Measurements from ENCODE around the gene PIAS1.
A peak's percentile ranks its signal among the peaks of the same experiment; 100 is the strongest.
"Not testable (repeated sequence)": the region's sequence is repeated elsewhere in the genome, so short reads cannot be mapped to it uniquely, and the experiment has no call there.

Gene PIAS1

DNA sequence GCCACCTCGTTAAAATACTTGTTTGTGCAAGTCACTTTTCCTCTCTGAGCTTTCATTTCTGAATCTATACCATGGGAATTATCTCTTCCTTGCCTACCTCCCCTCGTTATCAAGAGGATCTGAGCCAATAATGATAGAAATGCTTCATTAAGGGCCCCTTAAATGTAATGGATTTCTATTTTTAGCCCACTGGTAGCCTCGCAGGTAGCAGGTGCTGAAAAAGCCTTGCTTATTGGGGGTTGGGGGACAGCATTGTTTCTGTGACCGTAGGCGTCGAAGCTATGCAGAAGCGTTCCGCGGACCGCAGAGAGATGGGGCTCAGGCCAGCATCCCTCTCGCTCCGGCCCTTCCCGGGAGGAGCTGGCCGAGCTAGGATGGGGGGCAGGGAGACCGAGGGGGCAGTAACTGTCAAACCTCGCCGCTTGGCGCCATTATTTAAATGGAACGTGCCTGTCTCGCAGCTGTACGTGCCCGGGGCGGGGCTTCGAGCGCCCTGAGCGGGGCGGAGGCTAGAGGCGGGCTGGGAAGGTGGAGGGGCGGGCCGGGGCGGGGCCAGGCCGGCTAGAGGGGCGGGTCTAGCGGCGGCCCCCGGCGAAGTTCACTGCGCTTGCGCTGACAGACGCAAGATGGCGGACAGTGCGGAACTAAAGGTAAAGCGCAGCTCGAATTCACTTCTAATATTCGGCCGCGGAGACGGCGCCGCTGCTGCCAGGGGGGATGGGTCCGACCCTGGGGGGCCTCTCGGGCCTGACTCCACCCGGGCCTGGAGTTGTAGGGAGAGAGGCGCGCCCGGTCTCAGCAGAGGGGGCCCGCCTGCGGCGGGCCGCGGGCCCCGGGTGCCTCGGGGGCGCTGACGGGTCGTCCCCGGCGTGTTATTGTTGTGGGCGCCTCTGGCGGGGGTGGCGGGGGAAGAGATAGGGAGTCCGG is at the start of gene PIAS1:
PIAS1 (plus strand) TSS at position 615 of the 927 bp plus-strand sequence; CDS start at position 627, 12 bp downstream.
- DNase-seq (ENCODE audit: low read depth in 3 of 3), result peak; percentile 87 to 93 (median 89)

DNA sequence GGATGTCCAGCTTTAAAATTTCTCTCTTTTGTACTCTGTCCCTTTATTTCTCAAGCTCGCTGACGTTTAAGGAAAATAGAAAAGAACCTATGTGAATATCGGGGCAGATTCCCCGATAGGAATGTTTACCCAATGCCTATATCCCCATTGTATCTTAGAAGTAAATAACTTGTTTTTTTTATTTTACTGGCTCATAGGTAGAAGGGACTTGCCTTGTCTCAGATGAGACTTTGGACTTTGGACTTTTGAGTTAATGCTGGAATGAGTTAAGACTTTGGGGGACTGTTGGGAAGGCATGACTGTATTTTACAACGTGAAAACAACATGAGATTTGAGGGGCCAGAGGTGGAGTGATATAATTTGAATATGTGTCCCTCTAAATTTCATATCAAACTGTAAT is 46.5 kb upstream of the PIAS1 start:
- DNase-seq (ENCODE audit: low read depth in 3 of 3), result not testable (repeated sequence)

DNA sequence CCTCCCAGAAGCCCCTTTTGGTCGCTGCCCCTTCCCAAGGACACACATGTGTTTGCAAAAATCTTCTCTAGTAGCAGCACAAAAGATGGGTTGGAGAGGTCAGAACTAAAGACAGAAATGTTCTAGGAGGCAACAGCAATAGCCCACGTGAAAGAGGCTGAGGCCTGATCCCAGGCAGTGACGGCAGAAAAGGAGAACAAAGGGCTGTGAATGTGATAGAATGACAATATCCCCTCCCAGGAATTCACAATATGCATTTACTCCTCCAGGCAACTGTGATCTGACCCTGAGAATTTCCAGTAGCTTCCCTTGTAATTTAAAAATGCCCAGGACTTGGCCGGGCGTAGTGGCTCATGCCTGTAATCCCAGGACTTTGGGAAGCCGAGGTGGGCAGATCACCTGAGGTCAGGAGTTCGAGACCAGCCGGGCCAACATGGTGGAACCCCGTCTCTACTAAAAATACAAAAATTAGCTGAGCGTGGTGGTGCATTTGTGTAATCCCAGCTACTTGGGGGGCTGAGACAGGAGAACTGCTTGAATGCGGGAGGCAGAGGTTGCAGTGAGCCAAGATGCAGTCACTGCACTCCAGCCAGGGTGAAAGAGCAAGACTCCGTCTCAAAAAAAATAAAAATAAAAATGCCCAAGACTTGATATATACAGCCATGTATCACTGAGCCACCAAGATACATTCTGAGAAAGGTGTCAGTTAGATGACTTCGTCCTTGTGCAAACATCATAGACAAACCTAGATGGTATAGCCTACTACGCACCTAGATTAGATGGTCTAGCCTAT is 43.6 kb upstream of the PIAS1 start:
- no peak for DNase-seq (ENCODE audit: low read depth in 3 of 3)

DNA sequence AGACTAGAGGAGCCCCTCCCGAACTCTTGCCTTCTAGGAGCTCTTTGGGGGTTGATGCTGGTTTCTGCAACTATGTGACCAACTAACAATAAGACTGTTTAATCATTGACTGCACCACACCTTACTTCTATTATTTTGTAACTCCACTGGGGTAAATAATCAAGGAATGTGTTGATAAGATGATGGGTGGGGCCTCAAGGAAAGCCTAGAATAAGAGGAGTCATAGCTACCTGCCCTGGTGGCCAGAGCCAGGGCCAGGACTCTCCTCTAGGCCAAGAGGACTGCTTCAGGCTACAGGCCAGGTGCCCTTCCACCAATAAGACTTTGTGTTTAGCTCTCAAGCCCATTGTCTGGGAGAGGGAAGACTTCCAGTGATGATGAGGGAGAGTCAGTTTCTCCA is 41.2 kb upstream of the PIAS1 start:
- no peak for DNase-seq (ENCODE audit: low read depth in 3 of 3)

DNA sequence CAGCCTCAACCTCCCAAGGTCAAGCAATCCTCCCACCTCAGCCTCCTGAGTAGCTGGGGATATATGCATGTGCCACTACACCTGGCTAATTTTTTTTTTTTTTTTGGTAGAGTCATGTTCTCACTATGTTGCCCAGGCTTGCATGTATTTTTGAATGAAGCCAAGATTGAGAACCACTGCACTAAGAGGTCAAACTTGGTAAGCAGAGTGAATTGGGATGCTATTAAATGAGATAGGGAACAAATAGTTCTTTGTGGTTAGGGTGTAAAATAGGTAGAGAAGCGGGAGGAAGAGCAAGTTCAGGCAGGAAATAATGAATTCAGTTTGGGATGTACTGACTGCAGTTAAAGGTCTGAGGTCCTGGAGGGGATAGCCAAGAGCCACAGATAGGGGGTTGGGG is 39.9 kb upstream of the PIAS1 start:
- DNase-seq (ENCODE audit: low read depth in 3 of 3), result no peak

DNA sequence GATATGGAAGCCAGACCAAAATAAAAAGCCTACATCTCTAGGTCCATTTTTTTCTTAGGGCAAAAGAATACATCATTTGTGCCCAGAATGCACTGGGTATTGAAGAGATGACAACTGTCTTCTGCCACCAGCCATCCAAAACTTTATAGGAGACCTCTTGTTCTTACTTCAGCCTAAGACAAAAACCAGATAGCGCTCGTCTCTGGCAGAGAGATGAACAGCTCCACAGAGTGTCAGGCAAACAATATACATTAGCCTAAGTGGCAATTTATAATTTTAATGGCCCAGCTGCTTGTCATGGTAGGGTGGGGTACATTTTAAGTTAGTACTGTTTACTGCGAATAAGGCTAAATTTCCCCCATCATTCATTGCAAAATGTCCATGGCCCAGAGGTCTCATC is 38.9 kb upstream of the PIAS1 start:
- no peak for DNase-seq (ENCODE audit: low read depth in 3 of 3)

DNA sequence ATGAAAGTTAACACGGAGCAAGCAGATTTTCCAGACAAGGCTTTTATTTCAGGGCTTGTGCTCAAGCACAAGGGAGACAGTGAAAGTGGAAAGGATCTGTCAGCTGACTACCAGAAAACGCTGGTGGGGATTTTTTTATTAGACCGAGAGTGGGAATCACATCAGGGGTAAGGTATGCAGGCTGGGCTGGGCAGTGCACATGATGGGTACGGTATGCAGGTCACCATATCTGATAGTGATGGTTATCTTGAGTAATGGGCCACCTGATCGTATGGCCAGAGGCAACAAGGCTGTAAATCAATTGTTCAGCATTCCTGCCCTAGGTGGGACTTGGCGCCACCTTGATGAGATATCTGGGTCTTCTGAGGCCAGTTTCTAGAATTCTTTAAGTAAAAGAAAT is 36.9 kb upstream of the PIAS1 start:
- no peak for DNase-seq (ENCODE audit: low read depth in 3 of 3)

DNA sequence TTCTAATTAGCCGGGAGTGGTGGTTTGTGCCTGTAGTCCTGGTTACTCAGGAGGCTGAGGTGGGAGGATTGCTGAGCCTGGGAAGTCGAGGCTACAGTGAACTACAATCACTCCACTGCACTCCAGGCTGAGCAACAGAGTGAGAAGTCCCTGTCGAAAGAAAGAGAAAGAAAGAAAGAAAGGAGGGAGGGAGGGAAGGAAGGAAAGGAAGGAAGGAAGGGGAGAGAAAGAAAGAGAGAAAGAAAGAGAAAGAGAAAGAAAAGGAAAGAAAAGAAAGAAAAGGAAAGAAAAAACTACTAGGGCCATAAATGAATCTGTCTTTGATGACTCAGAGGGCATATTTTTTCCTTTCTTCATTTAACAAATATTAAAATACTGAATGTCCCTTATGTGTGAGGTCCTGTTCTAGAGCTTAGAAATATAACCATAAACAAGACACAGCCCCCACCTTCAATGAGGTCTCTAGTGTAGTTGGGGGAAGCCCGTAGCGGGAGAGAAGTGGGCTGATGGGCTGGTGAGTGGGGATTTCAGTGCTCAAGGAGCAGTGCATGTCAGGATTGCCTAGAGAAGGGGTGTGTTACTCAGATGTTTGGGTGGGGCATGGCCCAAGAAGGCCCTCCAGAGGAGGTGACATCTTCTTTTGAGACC is 35.2 kb upstream of the PIAS1 start:
- DNase-seq (ENCODE audit: low read depth in 3 of 3), result no peak

DNA sequence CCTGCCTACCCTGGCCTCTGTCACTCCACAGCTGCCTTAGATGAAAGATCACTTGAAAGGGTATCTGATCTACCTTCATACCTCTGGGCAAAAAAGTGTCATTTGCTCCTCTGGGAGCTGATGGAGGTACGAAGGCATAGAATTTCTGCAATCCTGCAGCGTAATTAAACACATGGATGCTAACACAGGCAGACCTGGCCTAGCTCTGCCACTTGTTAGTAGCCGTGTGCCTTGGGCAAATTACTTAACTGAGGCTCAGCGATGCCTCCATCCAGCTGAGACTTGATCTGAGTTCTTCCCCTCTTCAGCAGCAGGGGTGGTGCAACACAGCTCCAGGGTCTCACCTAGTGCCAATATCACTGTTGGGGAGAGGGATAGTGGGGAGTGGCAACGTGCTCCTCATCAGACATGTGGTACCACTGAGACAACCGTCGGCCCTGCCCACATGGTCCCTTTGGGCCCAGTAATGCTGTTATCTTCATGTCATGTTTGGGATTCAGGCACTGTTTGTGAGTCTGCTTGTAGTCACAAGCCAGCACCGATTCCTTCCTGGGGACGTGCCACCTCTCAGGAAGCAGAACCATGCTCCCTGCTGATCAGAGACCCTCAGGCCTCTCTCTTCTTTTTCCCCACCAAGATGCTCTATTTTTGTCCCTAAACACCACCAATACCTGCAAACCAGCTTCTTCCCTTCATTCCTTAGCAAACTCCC is 34.1 kb upstream of the PIAS1 start:
- DNase-seq (ENCODE audit: low read depth in 3 of 3), result no peak

DNA sequence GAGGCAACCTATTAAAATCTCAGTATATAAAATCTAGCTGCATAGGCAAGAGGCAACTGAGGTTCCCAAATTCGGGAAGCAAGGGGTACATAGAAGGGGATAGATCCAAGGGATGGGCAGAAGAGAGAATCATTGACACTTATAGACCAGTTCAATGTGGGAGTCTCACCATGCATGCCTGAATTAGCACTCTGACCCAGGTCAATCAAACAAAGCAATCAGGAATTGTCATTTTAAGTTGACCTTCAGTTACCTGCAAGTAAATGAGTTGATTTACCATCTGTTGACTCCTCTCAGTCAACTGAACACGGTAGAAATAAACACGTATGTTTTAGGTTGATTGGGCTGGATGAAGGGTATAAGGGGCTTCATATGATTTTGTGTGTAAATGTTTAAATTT is 33.4 kb upstream of the PIAS1 start:
- DNase-seq (ENCODE audit: low read depth in 3 of 3), result no peak

DNA sequence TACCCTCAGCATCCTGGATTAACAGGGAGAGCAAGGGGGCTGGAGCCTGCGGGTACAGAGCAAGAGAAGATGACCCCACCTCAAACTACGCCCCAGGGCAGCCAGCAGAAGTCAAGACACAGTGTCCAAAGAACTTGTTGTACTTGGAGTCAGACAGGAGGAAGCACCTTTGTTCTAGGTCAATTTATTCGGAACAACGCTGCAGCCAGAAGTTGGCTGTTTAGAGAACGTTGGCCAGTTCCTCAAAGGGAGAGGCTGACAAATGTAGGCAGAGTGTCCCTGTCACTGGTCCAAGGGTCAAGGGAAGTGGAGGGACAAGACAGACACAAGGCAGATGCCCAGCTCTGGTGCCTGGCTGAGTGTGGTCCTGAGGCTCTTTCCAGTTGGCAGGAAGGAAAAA is 32.1 kb upstream of the PIAS1 start:
- DNase-seq (ENCODE audit: low read depth in 3 of 3), result no peak

DNA sequence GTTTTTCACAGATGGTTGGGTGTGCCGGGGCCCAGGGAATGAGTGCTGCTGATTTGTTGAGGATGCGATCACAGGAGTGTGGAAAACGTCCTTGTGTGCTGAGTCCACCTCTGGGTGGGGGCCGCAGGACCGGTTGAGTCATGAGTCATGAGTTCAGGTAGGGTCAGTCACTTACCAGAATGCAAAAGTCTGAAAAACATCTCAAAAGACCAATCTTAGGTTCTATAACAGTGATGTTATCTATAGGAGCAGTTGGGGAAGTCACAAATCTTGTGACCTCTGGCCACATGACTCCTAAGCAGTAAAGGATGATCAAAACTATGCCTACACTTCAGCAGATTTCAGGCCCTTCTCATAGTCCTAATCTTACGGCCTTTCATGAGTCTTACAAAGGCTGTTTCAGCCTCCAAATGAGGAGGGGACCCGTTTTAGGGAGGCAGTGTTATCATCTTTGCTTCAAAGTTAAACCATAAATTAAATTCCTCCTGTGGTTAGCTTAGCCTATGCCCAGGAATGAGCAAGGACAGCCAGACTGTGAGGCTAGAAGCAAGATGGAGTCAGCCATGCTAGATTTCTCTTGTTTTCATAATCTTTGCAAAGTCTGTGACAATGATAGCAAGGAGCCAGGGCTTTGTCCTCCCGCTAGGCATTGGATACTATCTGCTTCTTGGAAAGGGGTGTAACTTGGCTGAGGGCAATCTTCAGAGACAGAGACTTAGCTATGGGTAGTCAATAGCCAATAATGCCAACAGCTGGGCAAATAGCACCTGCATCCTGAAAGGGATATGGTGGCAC is 30.6 kb upstream of the PIAS1 start:
- DNase-seq (ENCODE audit: low read depth in 3 of 3), result no peak

DNA sequence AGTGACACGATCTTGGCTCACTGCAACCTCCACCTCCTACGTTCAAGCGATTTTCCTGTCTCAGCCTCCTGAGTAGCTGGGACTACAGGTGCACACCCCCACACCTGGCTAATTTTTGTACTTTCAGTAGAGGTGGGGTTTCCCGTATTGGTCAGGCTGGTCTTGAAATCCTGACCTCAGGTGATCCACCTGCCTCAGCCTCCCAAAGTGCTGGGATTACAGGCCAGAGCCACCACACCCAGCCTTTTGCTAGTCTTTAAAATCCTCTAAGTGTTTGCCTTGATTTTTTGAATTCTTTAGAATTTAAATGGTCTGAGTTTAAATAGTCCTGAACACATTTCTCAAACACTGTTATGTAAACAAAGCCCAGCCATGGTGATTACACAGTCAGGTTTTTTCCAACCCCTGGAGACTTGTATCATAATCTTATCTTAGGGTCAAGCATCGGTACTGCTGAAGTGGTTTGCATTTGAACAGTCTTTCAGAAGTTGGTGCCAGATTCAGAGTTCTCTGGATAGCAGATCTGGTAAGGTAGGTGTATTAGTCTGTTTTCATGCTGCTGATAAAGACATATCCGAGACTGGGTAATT is 28.2 kb upstream of the PIAS1 start:
- no peak for DNase-seq (ENCODE audit: low read depth in 3 of 3)

DNA sequence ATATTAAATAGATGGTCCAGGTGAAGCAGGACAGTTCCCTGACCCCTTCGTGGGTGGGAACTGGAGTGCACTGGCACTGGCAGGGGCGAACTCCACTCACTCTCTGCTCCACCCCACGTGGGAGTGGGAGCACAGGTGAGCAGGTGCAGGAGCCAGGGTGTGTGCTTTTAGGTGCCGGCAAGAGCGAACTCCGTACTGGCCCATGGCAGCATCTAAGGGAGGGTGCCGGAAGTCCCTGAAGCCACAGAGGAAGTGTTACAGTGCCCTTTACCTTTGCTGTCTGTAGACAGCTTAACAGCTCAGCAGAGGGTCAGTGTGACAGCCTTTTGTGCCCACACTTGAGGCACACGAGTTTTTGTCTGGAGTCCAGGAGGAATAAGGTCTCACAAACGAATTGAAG is 26.7 kb upstream of the PIAS1 start:
- DNase-seq (ENCODE audit: low read depth in 3 of 3), result no peak

DNA sequence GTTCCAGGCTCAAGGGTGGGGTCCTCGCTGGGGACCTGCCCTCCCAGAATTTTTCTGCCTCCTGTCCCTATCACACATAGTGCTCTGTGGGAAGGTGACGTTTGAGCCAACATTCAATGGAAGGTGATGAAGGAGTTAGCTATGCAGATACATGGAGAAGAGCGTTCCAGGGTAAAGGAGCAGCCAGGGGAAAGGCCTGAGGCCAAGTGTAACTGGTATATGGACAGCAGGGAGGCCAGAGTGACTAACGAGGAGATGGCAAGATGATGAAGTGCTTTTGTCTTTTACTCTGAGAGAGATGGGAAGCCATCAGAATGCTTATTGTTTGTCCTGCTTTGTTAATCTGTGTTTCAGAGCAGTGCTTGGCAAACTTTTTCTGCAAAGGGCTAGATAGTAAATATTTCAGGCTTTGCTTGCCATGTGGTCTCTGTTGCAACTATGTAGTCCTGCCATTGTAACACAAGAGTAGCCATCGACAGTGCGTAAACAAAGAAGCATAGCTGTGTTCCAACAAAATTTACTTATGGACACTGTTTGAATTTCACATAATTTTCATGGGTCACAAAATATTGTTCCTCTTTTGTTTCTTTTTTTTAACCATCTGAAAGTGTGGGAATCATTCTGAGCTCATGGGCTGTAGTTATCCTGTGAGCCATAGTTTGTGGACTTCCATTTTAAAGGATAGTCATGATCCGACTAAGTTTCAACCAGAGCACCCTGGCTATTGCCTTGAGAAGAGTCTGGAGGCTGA is 25.8 kb upstream of the PIAS1 start:
- DNase-seq (ENCODE audit: low read depth in 3 of 3), result no peak

DNA sequence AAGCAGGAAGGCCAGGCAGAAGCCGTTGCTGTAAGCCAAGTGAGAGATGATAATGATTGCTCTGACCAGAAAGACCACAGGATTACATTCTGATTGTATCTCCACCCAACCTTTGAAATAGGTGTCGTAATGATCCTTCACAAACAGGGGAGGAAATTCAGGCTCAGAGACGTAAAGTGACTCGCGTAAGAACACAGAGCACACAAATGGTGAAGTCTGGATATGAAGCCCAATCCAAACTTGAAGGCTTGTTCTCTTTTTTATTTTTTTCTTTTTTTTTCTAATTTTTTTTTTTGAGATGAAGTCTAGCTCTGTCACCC is 25.3 kb upstream of the PIAS1 start:
- no peak for DNase-seq (ENCODE audit: low read depth in 3 of 3)

DNA sequence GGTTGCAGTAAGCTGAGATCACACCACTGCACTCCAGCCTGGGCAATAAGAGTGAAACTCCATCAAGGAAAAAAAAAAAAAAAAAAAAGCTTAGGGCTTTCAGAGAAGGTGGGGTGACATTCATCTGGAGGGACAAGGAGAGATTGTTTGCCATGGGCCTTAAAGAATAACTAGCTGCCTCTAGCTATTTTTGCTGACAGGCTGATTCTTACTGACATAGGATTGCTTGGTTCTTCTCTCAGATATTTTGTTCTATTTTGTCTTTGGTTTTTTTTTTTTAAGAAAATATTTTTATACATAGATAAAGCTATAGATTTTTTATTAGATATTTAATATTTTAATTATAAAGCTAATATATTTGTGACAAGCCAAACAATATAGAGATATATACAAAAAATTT is 24.2 kb upstream of the PIAS1 start:
- DNase-seq (ENCODE audit: low read depth in 3 of 3), result no peak

DNA sequence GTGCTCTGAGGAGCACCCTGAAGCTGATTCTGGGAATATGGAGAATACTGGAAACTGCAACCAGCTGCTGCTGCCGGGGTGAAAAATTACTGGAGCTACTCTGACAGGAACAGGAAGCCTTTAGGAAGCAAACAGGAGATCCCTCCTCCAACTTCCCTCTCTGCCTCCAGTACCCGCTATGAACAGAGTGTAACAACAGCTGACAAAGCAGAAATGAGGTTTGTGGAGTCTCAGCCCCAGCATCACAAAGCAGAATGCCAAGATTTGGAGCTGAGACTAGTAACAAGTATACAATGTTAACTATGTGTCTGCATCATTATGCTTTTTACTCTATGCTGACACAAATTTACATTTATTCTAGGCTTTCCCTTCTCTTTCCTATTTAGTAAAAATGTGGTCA is 22.7 kb upstream of the PIAS1 start:
- no peak for DNase-seq (ENCODE audit: low read depth in 3 of 3)

DNA sequence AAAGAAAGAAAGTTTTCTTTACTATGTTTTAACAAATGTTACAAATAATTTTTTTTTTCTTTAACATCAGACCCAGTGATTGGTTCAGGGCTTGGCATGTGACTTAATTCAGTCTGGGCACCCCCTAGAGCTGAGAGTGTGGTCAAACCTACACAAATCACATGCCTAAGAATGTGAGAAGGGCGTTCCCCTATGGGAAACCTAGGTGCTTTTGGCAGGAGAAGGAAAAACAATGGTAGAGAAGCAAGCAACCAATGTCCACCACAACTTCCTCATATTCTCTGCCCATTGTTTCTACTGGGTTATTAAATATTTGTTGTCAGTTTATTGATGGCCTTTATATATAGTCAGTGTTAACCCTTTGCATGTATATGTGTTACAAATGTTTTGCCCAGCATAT is 21.4 kb upstream of the PIAS1 start:
- DNase-seq (ENCODE audit: low read depth in 3 of 3), result no peak

DNA sequence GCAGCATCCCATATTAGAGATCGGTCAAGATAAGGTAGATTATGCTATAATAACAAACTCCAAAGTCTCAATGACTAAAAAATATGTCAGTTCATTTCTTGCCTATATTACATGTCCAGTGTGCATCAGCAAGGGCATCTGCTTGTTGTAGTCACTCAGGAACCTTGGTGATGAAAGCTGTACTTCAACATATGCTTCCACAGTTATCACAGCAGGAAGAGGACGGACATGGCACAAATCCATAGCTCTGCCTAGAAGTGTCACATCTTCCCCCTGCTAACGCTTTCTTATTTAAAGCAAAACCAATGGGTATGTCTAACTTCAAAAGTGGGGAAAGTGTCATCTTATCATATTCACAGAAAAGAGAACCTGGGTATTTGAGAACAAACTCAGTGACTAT is 20.0 kb upstream of the PIAS1 start:
- no peak for DNase-seq (ENCODE audit: low read depth in 3 of 3)
